Panc1 (cell line): ENCODE results near the gene CDH8.

Experiments used
- CTCF ChIP-seq: fragments of 450-650 bp; IDR thresholded peaks from 2 replicates; pipeline ENCODE4 v1.5.1; 2017; ENCODE audit warnings: mild to moderate bottlenecking
- REST ChIP-seq, 2 experiments: IDR thresholded peaks; 2 replicates each; pipeline ENCODE4 v1.6.1; 2011 to 2012; ENCODE audit warnings: low read depth in 2 of 2, control low read depth in 1 of 2, low read length in 1 of 2, mild to moderate bottlenecking in 1 of 2, moderate library complexity in 1 of 2; ENCODE audit not compliant: insufficient read depth in 1 of 2

DNA sequence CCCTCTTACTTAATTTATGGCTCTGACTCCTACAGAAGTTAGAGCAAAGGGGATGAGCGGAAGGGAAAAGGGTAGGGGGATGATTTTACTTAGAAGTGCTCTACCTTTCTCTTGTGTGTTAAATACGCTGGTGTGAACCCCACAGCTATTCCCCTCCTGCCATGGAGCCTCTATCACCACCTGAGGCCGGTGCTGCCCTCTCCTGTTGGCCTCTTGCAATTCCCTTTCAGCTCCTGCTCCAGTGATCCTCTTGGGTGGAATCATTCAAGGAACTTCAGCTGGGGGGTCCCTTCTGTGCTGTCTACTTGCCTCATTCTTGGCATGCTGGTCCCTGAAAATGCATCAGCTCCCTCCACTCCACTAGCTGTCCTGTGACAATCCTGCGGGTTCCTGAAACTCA is 41.8 kb upstream of the CDH8 start:
- TF ChIP-seq CTCF (peak; percentile 24), REST (IDR thresholded peaks at IDR 0.05; ENCODE audit: insufficient read depth in 1 of 2, low read depth in 2 of 2, low read length in 1 of 2) (no peak)
